Fibroblast of gingiva (primary cell): Measurements from ENCODE around the gene PEX7.
"Not testable (repeated sequence)": the region's sequence is repeated elsewhere in the genome, so short reads cannot be mapped to it uniquely, and the experiment has no call there.

Source experiments
- DNase-seq: peaks from one replicate; pipeline ENCODE4 v3.0.0-alpha.2; 2011; ENCODE audit warnings: low read depth

Gene PEX7

GRCh38 chr6:136952714-136953260 lies 130.4 kb downstream of the PEX7 start:
- no peak for DNase-seq

- DNase-seq, result no peak
Measured at GRCh38 chr6:136955123-136955522, 132.7 kb downstream of the PEX7 start.

GRCh38 chr6:136956590-136957544 lies 134.5 kb downstream of the PEX7 start:
- DNase-seq, result no peak

GRCh38 chr6:136958168-136958567 lies 135.8 kb downstream of the PEX7 start:
- no peak for DNase-seq

GRCh38 chr6:136959471-136959891 lies 137.1 kb downstream of the PEX7 start:
- DNase-seq, result no peak

GRCh38 chr6:136959935-136960334 lies 137.5 kb downstream of the PEX7 start:
- DNase-seq, result not testable (repeated sequence)

GRCh38 chr6:136960781-136961180 lies 138.4 kb downstream of the PEX7 start:
- no peak for DNase-seq

- no peak for DNase-seq
Measured at GRCh38 chr6:136961848-136962247, 139.5 kb downstream of the PEX7 start.

- no peak for DNase-seq
Measured at GRCh38 chr6:136962661-136963060, 140.3 kb downstream of the PEX7 start.

- no peak for DNase-seq
Measured at GRCh38 chr6:136963259-136963658, 140.9 kb downstream of the PEX7 start.
